H54 (cell line): Measurements from ENCODE around the gene KDF1.
"Not testable (repeated sequence)": the region's sequence is repeated elsewhere in the genome, so short reads cannot be mapped to it uniquely, and the experiment has no call there.

Experiments
- DNase-seq: peaks from one replicate; pipeline ENCODE4 v3.0.0; 2011; ENCODE audit warnings: low spot score, mixed read lengths; ENCODE audit not compliant: insufficient read length
- FAIRE-seq: peaks from 3 replicates; lab custom pipeline; 2011; peaks lifted over from hg19 to GRCh38; lab: Jason Lieb, UNC
- POLR2A ChIP-seq: IDR thresholded peaks from 2 replicates; pipeline ENCODE4 v1.6.1; 2011; ENCODE audit warnings: low read depth, mild to moderate bottlenecking, low read length

The KDF1 gene

GRCh38 chr1:26956321-26956720 lies 3.9 kb downstream of the KDF1 start:
- TF ChIP-seq POLR2A, result no peak
- FAIRE-seq (no peak), DNase-seq (no peak)

- no peak for DNase-seq
- no peak for FAIRE-seq
- no peak for TF ChIP-seq POLR2A
Observed at GRCh38 chr1:26953374-26953773, 6.9 kb downstream of the KDF1 start.

- no peak for TF ChIP-seq POLR2A
- no peak for FAIRE-seq
Observed at GRCh38 chr1:26951821-26952497, 8.3 kb downstream of the KDF1 start.

GRCh38 chr1:26951216-26951615 lies 9.1 kb downstream of the KDF1 start:
- FAIRE-seq, result no peak
- no peak for DNase-seq
- no peak for TF ChIP-seq POLR2A

More at GRCh38 chr1:26951821-26952497, 8.3 kb downstream of the KDF1 start:
- no peak for DNase-seq

- FAIRE-seq, result no peak
Observed at GRCh38 chr1:26950602-26951001, 9.7 kb downstream of the KDF1 start.

GRCh38 chr1:26949926-26950319 lies 10.3 kb downstream of the KDF1 start:
- DNase-seq (peak; percentile 49), FAIRE-seq (no peak)
- TF ChIP-seq POLR2A, result no peak

More at GRCh38 chr1:26950602-26951001, 9.7 kb downstream of the KDF1 start:
- no peak for TF ChIP-seq POLR2A
- DNase-seq, result no peak

- FAIRE-seq (no peak), DNase-seq (no peak)
- TF ChIP-seq POLR2A, result no peak
Observed at GRCh38 chr1:26949266-26949925, 10.9 kb downstream of the KDF1 start.

GRCh38 chr1:26948725-26949057 lies 11.6 kb downstream of the KDF1 start:
- not testable (repeated sequence) for DNase-seq, FAIRE-seq

- no peak for TF ChIP-seq POLR2A
- DNase-seq (no peak), FAIRE-seq (no peak)
Observed at GRCh38 chr1:26946270-26946669, 14.0 kb downstream of the KDF1 start.

- DNase-seq (no peak), FAIRE-seq (no peak)
- no peak for TF ChIP-seq POLR2A
Observed at GRCh38 chr1:26945728-26946127, 14.5 kb downstream of the KDF1 start.

- DNase-seq, result no peak
- no peak for TF ChIP-seq POLR2A
- FAIRE-seq, result no peak
Observed at GRCh38 chr1:26945138-26945537, 15.1 kb downstream of the KDF1 start.

GRCh38 chr1:26942656-26943055 lies 17.6 kb downstream of the KDF1 start:
- FAIRE-seq, result no peak
- TF ChIP-seq POLR2A, result no peak

GRCh38 chr1:26941311-26941710 lies 19.0 kb downstream of the KDF1 start:
- DNase-seq (no peak), FAIRE-seq (no peak)
- TF ChIP-seq POLR2A, result no peak

More at GRCh38 chr1:26942656-26943055, 17.6 kb downstream of the KDF1 start:
- no peak for DNase-seq

- TF ChIP-seq POLR2A, result no peak
- DNase-seq (no peak), FAIRE-seq (no peak)
Observed at GRCh38 chr1:26938659-26939025, 21.6 kb downstream of the KDF1 start.

GRCh38 chr1:26938004-26938658 lies 22.1 kb downstream of the KDF1 start:
- FAIRE-seq (no peak), DNase-seq (no peak)
- no peak for TF ChIP-seq POLR2A

- no peak for TF ChIP-seq POLR2A
- DNase-seq (no peak), FAIRE-seq (no peak)
Observed at GRCh38 chr1:26936823-26937222, 23.4 kb downstream of the KDF1 start.
